ENCODE results near the gene NUDT21.

The NUDT21 gene

DNA sequence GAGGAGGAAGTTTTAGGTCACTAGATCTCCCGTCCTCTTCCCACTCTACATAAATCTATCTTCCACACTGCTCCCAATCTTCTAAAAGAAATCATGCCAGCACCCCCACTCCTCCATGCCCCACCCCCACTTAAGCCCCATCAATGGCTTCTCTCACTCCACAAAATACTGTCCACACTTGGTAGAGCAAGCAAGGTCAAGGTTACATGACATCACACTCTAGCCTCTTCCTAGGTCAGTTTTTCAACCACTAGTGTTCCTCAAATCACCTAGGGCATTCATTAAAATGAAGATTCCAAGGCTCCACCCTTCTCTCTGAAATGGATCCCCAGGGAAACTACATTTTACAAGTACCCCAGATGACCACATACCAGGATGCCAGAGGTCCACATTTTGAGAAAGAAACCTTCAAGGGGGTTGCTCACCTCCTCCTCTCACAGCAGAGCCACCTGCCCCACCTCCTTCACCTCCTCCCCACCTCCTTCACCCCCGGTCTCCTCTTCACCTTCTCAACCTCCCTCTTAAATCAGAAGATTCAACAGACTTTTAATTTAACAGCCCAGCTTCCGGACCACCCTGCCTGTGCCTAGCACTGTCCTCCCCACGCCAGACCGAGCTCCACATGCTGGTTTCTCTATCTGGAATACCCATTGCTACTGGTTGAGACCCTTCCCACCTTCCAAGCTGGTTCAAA, 29.0 kb downstream of the NUDT21 start:
- no CpG with 5 or more reads among the region's 5 CpGs for WGBS, 2 donors (ENCODE audit: extremely low coverage in 2 of 2, insufficient read length in 2 of 2, insufficient replicate concordance in 1 of 2)
- H3K9ac ChIP-seq (ENCODE audit: low read depth, low read length, poor library complexity), result no peak overlapping the region
- peaks cover 2 to 6% of the 10 kb centered on the region in 2 donors for H3K4me1 ChIP-seq (ENCODE audit: control insufficient read depth in 2 of 2, insufficient read depth in 1 of 2, low read depth in 1 of 2, low read length in 2 of 2)
- H3K18ac ChIP-seq (ENCODE audit: low read length), result no peak overlapping the region
- H3K27ac ChIP-seq (replicated peaks; ENCODE audit: low read length), result no peak overlapping the region
- H2BK15ac ChIP-seq (ENCODE audit: low read length), result no peak overlapping the region
- H3K23ac ChIP-seq (ENCODE audit: low read depth, low read length, poor library complexity), result no peak overlapping the region
- no peak overlapping the region for H2AFZ ChIP-seq (ENCODE audit: low read length)
- no peaks in the 10 kb centered on the region for H3K79me1 ChIP-seq (ENCODE audit: low read depth, low read length)
- H3K14ac ChIP-seq (ENCODE audit: low read length), result no peak overlapping the region
- H3K4me2 ChIP-seq (ENCODE audit: insufficient read depth, low read length, poor library complexity, severe bottlenecking), result no peak overlapping the region
- no peak overlapping the region for H4K8ac ChIP-seq (ENCODE audit: low read depth, low read length)
- H3K27me3 ChIP-seq (ENCODE audit: control insufficient read depth in 3 of 3, insufficient read depth in 3 of 3, low read depth in 1 of 3, low read length in 3 of 3), result peaks cover 0 to 2% (median 0%) of the 10 kb centered on the region in 3 experiments
- no peak for DNase-seq (ENCODE audit: low spot score)
- no peak overlapping the region for H2BK12ac ChIP-seq (ENCODE audit: low read length)
- no peak overlapping the region for H2AK5ac ChIP-seq (ENCODE audit: low read depth, low read length)
- no peaks in the 10 kb centered on the region for H3K36me3 ChIP-seq (replicated peaks in 1 of 2; ENCODE audit: control insufficient read depth in 2 of 2, insufficient read depth in 2 of 2, low read length in 2 of 2)
- no peak overlapping the region for H3K4me3 ChIP-seq (ENCODE audit: low read length in 2 of 2)
- no peak overlapping the region for H3K4ac ChIP-seq (ENCODE audit: low read length)
- H3K9me3 ChIP-seq (replicated peaks in 1 of 2; ENCODE audit: control insufficient read depth in 2 of 2, insufficient read depth in 1 of 2, low read depth in 1 of 2, low read length in 2 of 2), result no peaks in the 10 kb centered on the region
- no peak overlapping the region for H2BK120ac ChIP-seq (ENCODE audit: low read depth, low read length)
- no peak overlapping the region for H4K91ac ChIP-seq (ENCODE audit: low read depth, low read length, poor library complexity)
- no peak overlapping the region for H2BK5ac ChIP-seq (ENCODE audit: low read length)

DNA sequence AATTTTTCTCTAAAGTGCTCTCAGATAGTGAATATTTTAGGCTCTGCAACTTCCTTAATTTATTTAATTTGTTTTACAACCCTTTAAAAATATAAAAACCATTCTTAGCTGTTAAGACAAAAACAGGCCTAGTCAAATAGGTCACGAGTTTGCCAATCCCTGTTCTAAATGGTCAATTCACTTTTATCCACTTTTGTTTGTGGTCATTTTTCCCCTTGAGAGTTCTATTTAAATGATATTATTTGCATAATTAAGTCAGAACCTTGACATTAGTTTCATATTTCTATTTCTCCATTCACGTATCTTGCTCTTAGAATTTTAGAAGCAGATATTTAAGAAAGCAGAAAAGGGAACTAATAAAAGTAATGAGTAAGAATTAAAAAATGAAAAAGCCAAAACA, 29.8 kb downstream of the NUDT21 start:
- no peak overlapping the region for H2AK5ac ChIP-seq (ENCODE audit: low read depth, low read length)
- no peak overlapping the region for H3K18ac ChIP-seq (ENCODE audit: low read length)
- no peak overlapping the region for H3K27ac ChIP-seq (replicated peaks; ENCODE audit: low read length)
- H3K4me2 ChIP-seq (ENCODE audit: insufficient read depth, low read length, poor library complexity, severe bottlenecking), result no peak overlapping the region
- no peak overlapping the region for H3K9ac ChIP-seq (ENCODE audit: low read depth, low read length, poor library complexity)
- H3K4ac ChIP-seq (ENCODE audit: low read length), result no peak overlapping the region
- no peak overlapping the region for H2BK5ac ChIP-seq (ENCODE audit: low read length)
- no peak for DNase-seq (ENCODE audit: low spot score)
- H4K91ac ChIP-seq (ENCODE audit: low read depth, low read length, poor library complexity), result no peak overlapping the region
- H3K4me3 ChIP-seq (ENCODE audit: low read length in 2 of 2), result no peak overlapping the region
- WGBS, 2 donors (ENCODE audit: extremely low coverage in 2 of 2, insufficient read length in 2 of 2, insufficient replicate concordance in 1 of 2), result no CpG with 5 or more reads among the region's 2 CpGs
- no peak overlapping the region for H4K8ac ChIP-seq (ENCODE audit: low read depth, low read length)
- no peaks in the 10 kb centered on the region for H3K36me3 ChIP-seq (replicated peaks in 1 of 2; ENCODE audit: control insufficient read depth in 2 of 2, insufficient read depth in 2 of 2, low read length in 2 of 2)
- H3K4me1 ChIP-seq (ENCODE audit: control insufficient read depth in 2 of 2, insufficient read depth in 1 of 2, low read depth in 1 of 2, low read length in 2 of 2), result peaks cover 2 to 6% of the 10 kb centered on the region in 2 donors
- peaks cover 0 to 2% (median 0%) of the 10 kb centered on the region in 3 experiments for H3K27me3 ChIP-seq (ENCODE audit: control insufficient read depth in 3 of 3, insufficient read depth in 3 of 3, low read depth in 1 of 3, low read length in 3 of 3)
- no peak overlapping the region for H2BK15ac ChIP-seq (ENCODE audit: low read length)
- no peaks in the 10 kb centered on the region for H3K9me3 ChIP-seq (replicated peaks in 1 of 2; ENCODE audit: control insufficient read depth in 2 of 2, insufficient read depth in 1 of 2, low read depth in 1 of 2, low read length in 2 of 2)
- no peak overlapping the region for H3K14ac ChIP-seq (ENCODE audit: low read length)
- no peak overlapping the region for H2BK12ac ChIP-seq (ENCODE audit: low read length)
- no peaks in the 10 kb centered on the region for H3K79me1 ChIP-seq (ENCODE audit: low read depth, low read length)
- no peak overlapping the region for H3K23ac ChIP-seq (ENCODE audit: low read depth, low read length, poor library complexity)
- H2BK120ac ChIP-seq (ENCODE audit: low read depth, low read length), result no peak overlapping the region
- no peak overlapping the region for H2AFZ ChIP-seq (ENCODE audit: low read length)

DNA sequence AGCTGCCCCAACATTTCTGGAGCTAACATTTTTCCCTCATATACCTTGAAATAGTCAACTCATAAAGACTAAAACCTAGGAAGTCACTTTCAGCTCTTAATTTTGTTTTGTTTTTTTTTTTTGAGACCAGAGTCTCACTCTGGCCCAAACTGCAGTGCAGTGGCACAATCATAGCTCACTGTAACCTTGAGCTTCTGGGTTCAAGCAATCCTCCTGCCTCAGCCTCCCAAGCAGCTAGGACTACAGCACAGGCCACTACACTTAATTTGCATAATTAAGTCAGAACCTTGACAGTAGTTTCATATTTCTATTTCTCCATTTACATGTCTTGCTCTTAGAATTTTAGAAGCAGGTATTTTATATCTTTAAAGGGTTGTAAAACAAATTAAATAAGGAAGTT, 30.5 kb downstream of the NUDT21 start:
- Histone ChIP-seq H3K4me2 (ENCODE audit: insufficient read depth, low read length, poor library complexity, severe bottlenecking) (no peak overlapping the region), H3K4ac (ENCODE audit: low read length) (no peak overlapping the region), H2BK12ac (ENCODE audit: low read length) (no peak overlapping the region), H3K9me3 (replicated peaks in 1 of 2; ENCODE audit: control insufficient read depth in 2 of 2, insufficient read depth in 1 of 2, low read depth in 1 of 2, low read length in 2 of 2) (no peaks in the 10 kb centered on the region), H3K79me1 (ENCODE audit: low read depth, low read length) (no peaks in the 10 kb centered on the region), H2AFZ (ENCODE audit: low read length) (no peak overlapping the region), H2BK15ac (ENCODE audit: low read length) (no peak overlapping the region), H2BK5ac (ENCODE audit: low read length) (no peak overlapping the region), H2BK120ac (ENCODE audit: low read depth, low read length) (no peak overlapping the region), H3K27ac (replicated peaks; ENCODE audit: low read length) (no peak overlapping the region), H3K27me3 (ENCODE audit: control insufficient read depth in 3 of 3, insufficient read depth in 3 of 3, low read depth in 1 of 3, low read length in 3 of 3) (peaks cover 0 to 2% (median 0%) of the 10 kb centered on the region in 3 experiments), H4K8ac (ENCODE audit: low read depth, low read length) (no peak overlapping the region), H3K4me1 (ENCODE audit: control insufficient read depth in 2 of 2, insufficient read depth in 1 of 2, low read depth in 1 of 2, low read length in 2 of 2) (peaks cover 2 to 6% of the 10 kb centered on the region in 2 donors), H3K18ac (ENCODE audit: low read length) (no peak overlapping the region), H3K14ac (ENCODE audit: low read length) (no peak overlapping the region), H3K4me3 (ENCODE audit: low read length in 2 of 2) (no peak overlapping the region), H2AK5ac (ENCODE audit: low read depth, low read length) (no peak overlapping the region), H3K36me3 (replicated peaks in 1 of 2; ENCODE audit: control insufficient read depth in 2 of 2, insufficient read depth in 2 of 2, low read length in 2 of 2) (no peaks in the 10 kb centered on the region), H3K23ac (ENCODE audit: low read depth, low read length, poor library complexity) (no peak overlapping the region), H4K91ac (ENCODE audit: low read depth, low read length, poor library complexity) (no peak overlapping the region), H3K9ac (ENCODE audit: low read depth, low read length, poor library complexity) (no peak overlapping the region)
- DNase-seq (ENCODE audit: low spot score), result no peak

DNA sequence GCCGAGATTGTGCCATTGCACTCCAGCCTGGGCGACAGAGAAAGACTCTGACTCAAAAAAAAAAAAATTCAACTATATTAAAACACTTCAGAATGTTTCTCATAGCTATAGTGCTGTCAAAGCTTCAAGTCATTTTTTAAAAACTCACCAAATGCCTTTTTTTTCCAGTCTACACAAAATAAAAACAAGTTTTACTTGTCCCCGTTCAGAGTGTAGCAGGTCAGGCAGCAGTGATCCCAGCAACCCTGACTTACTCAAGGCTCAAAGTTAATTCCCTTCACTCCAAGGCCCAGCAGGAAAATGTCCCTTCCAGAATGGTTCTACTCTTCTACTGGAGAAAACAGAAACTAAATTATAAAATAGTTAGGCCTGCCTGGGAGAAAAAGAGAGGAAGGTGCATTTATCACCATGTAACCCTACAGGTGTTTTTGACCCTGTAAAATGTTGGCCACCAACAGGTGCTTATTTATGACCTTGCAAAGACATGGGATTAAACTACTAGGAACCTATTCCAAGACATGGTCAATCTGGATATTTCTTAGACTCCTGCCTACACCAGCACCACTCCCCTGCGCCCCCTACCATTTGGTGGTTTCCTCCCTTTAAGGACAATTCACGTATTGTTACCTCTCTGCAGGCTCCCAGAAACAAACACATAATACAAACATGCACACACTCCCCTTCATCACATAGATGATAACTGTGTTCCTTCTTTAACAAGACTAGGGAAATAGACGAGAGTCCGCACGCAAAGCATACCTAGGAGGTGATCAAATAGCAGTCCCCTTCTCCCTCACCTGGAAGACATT, 31.2 kb downstream of the NUDT21 start:
- no CpG with 5 or more reads among the region's 8 CpGs for WGBS, 2 donors (ENCODE audit: extremely low coverage in 2 of 2, insufficient read length in 2 of 2, insufficient replicate concordance in 1 of 2)
- Histone ChIP-seq H4K91ac (ENCODE audit: low read depth, low read length, poor library complexity) (no peak overlapping the region), H3K79me1 (ENCODE audit: low read depth, low read length) (no peaks in the 10 kb centered on the region), H2BK120ac (ENCODE audit: low read depth, low read length) (no peak overlapping the region), H3K4ac (ENCODE audit: low read length) (no peak overlapping the region), H3K4me2 (ENCODE audit: insufficient read depth, low read length, poor library complexity, severe bottlenecking) (no peak overlapping the region), H3K27me3 (ENCODE audit: control insufficient read depth in 3 of 3, insufficient read depth in 3 of 3, low read depth in 1 of 3, low read length in 3 of 3) (peaks cover 0 to 2% (median 0%) of the 10 kb centered on the region in 3 experiments), H2BK12ac (ENCODE audit: low read length) (no peak overlapping the region), H2BK5ac (ENCODE audit: low read length) (no peak overlapping the region), H2AK5ac (ENCODE audit: low read depth, low read length) (no peak overlapping the region), H3K27ac (replicated peaks; ENCODE audit: low read length) (no peak overlapping the region), H4K8ac (ENCODE audit: low read depth, low read length) (no peak overlapping the region), H3K4me1 (ENCODE audit: control insufficient read depth in 2 of 2, insufficient read depth in 1 of 2, low read depth in 1 of 2, low read length in 2 of 2) (peaks cover 3 to 6% of the 10 kb centered on the region in 2 donors), H3K23ac (ENCODE audit: low read depth, low read length, poor library complexity) (no peak overlapping the region), H3K36me3 (replicated peaks in 1 of 2; ENCODE audit: control insufficient read depth in 2 of 2, insufficient read depth in 2 of 2, low read length in 2 of 2) (no peaks in the 10 kb centered on the region), H2AFZ (ENCODE audit: low read length) (no peak overlapping the region), H3K9ac (ENCODE audit: low read depth, low read length, poor library complexity) (no peak overlapping the region), H2BK15ac (ENCODE audit: low read length) (no peak overlapping the region), H3K4me3 (ENCODE audit: low read length in 2 of 2) (no peak overlapping the region), H3K9me3 (replicated peaks in 1 of 2; ENCODE audit: control insufficient read depth in 2 of 2, insufficient read depth in 1 of 2, low read depth in 1 of 2, low read length in 2 of 2) (no peaks in the 10 kb centered on the region), H3K14ac (ENCODE audit: low read length) (no peak overlapping the region), H3K18ac (ENCODE audit: low read length) (no peak overlapping the region)
- no peak for DNase-seq (ENCODE audit: low spot score)

Data from neuronal stem cell (in vitro differentiated cells).